EH (cell line): ENCODE data around the gene ACP3.
"Not testable (repeated sequence)": the region's sequence is repeated elsewhere in the genome, so short reads cannot be mapped to it uniquely, and the experiment has no call there.

Experiments used
- DNase-seq: peaks from one replicate; pipeline ENCODE4 v3.0.0-alpha.2; 2015; ENCODE audit warnings: low read depth

ACP3 gene, protein sequence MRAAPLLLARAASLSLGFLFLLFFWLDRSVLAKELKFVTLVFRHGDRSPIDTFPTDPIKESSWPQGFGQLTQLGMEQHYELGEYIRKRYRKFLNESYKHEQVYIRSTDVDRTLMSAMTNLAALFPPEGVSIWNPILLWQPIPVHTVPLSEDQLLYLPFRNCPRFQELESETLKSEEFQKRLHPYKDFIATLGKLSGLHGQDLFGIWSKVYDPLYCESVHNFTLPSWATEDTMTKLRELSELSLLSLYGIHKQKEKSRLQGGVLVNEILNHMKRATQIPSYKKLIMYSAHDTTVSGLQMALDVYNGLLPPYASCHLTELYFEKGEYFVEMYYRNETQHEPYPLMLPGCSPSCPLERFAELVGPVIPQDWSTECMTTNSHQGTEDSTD

DNA sequence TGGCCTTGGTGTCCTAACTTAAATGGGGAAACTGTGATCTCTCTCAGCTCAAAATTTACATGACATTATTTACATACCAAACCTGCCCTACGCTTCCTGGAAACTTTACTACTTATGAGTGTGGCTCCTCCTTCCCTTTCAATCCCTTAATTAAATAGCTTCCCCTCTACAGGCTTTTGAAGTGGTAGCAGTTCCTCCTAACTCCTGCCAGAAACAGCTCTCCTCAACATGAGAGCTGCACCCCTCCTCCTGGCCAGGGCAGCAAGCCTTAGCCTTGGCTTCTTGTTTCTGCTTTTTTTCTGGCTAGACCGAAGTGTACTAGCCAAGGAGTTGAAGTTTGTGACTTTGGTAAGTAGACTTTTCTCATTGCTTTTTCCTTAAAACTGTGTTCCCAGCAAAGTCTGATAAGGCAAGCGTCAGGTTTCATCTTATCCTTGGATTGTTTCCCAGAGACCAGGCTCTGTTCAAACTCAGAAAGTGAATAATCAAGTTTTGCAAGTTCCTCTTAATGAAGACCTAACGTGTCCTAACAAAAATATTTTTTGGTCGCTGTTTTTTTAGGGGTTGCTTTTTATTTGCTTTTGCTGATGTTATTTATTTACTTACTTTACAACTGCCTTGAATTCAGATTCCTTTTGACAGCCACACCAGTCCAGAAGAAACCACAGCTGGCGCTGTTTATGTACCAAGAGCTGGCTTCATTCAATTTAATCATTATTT is at the start of gene ACP3:
Gene ACP3, plus strand, starts transcription at position 179 of the 720 bp plus-strand sequence. Its CDS starts 50 bp downstream, at position 229.
- peak; percentile 20 for DNase-seq

DNA sequence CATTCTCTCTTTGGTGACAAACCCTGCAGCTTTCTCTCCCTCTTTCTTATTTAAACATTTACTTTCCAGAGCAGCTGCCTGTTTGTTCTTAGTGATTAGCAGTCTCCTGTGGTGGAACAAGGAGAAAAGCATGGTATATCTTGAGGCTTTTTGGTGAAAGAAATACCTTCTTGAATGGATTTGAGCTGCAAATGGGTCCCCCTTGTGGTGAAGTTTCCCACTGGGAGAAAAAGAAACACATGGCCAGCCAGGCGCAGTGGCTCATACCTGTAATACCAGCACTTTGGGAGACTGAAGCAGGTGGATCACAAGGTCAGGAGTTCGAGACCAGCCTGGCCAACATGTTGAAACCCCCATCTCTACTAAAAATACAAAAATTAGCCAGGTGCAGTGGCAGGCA is 48.3 kb upstream of the ACP3 start:
- peak; percentile 14 for DNase-seq

GRCh38 chr3:132273036-132273435 is 44.2 kb upstream of the ACP3 start:
- no peak for DNase-seq

GRCh38 chr3:132276228-132276906 is 40.8 kb upstream of the ACP3 start:
- no peak for DNase-seq

DNA sequence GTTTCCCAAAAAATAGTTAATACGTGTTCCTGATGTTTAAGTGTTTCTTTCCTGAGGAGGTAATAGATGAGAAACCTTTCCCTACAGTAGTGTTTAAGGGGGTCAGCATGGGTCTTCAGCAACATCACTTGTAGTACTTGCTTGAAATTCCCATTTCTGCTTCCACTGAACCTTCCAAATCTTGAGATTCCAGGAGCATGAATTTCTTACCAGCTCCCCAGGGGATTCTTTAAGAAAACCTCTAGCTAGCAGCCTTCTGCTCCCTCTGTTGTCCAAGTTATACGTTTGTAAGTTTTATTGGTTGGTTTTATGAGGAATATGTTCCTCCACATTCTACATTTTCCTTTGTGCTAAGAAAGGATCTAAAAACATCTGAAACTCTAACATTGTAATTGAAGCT is 38.2 kb upstream of the ACP3 start:
- DNase-seq: no peak

DNA sequence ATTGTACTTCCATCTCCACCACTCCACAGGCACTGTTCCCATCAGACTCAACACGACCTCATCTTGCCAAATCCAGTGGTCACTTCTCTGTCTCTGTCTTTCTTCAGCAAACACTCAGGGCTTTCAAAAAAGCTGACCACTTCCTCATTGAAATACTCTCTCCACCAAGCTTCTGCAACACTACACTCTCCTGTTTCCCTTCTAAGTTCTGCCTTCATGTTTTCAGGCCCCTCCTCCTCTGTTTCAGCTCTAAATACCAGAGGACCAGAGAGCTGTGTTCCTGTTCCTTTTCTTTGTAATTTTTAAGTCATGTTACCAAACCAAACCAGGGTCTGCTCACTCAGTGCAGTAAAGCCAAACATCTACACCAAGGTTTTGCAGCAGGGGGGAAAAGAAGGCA is 33.8 kb upstream of the ACP3 start:
- DNase-seq: peak; percentile 1

DNA sequence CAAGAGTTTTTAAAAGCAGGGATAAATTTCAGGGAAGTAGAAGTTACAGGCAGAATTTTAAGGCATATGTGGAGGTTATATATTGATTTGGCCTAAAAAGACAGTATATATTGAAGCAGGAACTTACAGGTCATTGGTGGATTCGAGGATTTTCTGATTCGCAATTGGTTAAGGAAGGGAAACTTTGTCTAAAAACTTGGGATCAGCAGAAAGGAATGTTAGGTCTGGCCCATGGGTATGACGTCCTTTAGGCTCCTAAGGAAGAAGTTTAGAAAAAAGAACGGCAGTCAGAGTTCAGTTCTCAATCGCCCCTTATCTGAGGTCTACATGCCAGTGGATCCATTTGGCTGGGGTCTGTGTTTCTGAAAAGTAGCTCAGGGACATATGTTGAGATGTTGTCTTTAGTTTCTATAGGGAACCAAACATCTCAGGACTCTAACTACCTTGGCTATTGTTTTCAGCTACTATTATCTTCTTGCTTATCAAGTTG is 33.2 kb upstream of the ACP3 start:
- no peak for DNase-seq

DNA sequence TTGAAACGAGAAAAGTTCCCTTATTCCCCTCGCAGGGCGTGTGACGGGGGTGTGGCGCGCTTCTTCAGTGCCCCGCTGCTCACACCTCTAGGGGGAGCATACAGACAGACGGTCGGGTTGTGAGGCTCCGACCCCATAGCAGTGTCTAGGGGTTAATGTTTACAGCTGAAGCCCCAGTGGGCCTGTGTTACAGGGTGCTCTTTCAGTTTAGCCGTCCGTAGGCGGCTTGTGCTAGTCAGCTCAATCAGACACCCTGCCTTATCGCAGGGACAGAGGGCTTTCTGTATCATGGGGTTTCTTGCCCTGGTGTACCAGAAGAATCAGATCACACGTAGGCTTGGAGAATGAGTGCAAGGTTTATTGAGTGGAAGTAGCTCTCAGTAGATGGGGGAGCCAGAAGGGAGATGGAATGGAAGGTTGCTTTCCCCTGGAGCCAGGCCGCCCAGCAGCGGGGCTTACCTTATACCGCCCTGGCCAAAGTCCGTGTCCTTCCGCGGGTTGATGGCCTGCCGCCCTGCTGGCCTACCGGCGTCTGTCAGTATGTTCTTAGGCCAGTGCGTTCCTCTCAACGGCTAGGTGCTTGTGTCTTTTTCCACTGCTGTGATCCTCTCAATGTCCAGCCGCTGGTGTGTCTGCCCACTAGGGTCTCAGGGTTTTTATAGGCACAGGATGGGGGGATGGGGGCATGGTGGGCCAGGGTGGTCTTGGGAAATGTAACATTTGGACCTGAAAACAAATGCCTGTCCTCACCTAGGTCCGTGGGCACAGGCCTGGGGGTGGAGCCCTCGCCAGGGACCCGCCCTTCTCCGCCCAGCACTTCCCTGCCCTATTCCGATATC is 32.2 kb upstream of the ACP3 start:
- no peak for DNase-seq

DNA sequence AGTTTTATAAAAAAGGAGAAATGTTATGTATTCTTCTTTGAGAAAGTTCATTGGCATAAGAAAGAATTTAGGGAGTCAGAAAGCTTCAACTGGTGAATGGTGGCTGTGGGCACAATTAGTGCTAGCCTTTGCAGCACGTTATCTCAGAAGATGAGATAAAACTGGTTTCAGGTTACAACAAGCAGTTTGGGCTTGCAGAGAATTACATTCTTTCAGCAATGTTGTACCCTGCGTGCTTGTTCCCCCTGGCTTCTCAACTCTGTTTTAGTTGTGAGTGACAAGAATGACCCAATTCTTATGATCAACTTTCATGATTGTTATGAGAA is 31.6 kb upstream of the ACP3 start:
- no peak for DNase-seq

GRCh38 chr3:132286035-132286434 is 31.2 kb upstream of the ACP3 start:
- no peak for DNase-seq

DNA sequence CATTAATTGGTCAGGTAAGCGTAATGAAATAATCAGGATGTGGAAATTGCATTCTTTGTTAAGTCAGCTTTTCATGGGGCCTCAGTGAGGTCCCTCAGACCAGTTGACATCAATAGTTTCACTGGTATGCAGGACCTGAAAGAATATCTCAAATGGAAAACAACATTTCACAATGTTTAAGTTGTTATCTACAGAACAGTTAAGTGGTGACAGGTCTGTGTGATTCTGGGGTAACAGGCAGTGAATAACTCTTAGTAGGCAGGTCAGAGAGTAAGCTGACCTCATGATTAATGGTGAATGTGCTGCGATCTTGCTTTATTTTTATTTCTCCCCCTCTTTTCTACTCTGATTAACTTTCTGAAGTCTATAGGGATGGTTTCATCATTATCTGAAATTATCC is 28.9 kb upstream of the ACP3 start:
- DNase-seq: no peak

GRCh38 chr3:132289316-132289715 is 27.9 kb upstream of the ACP3 start:
- DNase-seq: peak; percentile 7

DNA sequence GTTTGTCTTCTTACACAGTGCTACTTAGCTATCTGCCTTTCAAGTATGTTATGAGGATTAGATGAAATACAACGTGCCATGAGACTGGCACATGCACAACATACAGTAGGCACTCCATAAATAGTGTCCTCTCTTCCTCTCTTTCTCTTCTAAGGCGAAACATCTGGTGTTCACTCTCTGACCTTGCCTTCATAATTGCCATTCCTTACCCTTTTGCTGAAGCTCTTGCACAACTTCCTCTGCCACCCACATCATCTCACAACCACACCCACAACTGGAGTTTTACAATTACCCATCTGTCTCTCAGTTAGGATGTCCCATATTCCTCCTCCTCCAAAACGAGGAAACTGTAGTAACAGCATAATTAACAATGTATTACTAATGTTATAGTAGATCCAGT is 26.4 kb upstream of the ACP3 start:
- peak; percentile 49 for DNase-seq

- no peak for DNase-seq
These were observed 25.2 kb upstream of the ACP3 start for GRCh38 chr3:132292042-132292441.

- no peak for DNase-seq
These were observed 24.0 kb upstream of the ACP3 start for GRCh38 chr3:132293251-132293650.

GRCh38 chr3:132294906-132295305 is 22.3 kb upstream of the ACP3 start:
- no peak for DNase-seq

- not testable (repeated sequence) for DNase-seq
These were observed 13.6 kb upstream of the ACP3 start for GRCh38 chr3:132303336-132304201.

GRCh38 chr3:132304351-132304750 is 12.9 kb upstream of the ACP3 start:
- not testable (repeated sequence) for DNase-seq

- DNase-seq: not testable (repeated sequence)
These were observed 7.2 kb upstream of the ACP3 start for GRCh38 chr3:132310057-132310456.

DNA sequence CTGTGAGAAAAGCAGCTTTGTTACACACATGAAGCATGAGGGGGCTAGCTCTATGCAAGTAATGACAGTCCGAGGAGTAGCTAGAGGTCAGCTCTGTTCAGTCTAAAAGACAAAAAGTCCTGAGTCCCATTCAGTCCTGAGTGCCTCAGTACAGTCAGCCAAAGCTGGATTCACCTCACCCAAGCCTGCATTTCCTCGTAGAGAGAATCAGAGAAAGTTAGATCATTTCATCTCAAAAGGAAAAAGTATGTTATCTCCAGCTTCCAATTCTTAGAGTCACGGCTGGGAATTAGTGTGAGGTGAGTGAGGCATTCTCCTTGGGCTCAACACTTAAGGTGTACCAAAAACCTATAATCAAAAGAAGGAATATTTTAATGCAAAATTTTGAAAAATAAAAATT is 5.9 kb upstream of the ACP3 start:
- DNase-seq: no peak

DNA sequence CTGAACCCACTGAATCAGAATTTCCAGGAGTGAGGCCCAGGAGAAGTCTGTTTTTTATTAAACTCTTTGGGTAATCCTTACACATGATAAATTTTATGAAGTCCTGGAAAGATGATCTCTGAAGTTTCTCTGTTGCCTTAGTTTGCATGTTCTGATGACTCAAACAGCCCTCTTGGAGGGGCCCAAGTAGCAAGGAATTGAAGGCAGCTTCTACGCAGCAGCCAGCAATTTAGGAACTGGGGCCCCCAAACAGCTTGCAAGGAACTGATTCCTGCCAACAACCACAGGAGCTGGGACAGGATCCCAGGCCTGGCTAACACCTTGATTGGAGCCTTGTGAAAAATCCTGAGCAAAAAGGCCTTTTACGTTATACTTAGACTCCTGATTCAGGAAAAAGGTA is 5.4 kb upstream of the ACP3 start:
- no peak for DNase-seq
